ENCODE data around the gene ANKH. TPM values are rescaled to one million over a fixed set of nuclear protein-coding genes. Genes with fewer than 3 reads are reported as not detected.

ANKH gene
- total and polyA plus RNA-seq, 10 of the 15 experiments (the other 5 are each of a cell fraction or from before 2014, with no cell fraction given), result 2.1 to 43.9 (median 14.4) TPM

GRCh38 chr5:14729448-14730385 is 141.9 kb downstream of the ANKH start:
- BruUV-seq (replicated peaks), result no TSS peak
- POLR2A ChIA-PET, result no interaction called here
- in situ Hi-C loops (cut with MboI), result no loop called here
- 93% methylated on average over 16 of the region's 18 CpGs for WGBS (ENCODE audit: insufficient coverage, insufficient replicate concordance, low lambda C conversion rate, missing lambda C conversion rate)
- H3K4me1 ChIP-seq (ENCODE audit: control insufficient read depth, insufficient read depth, low read length), result no peaks in the 10 kb centered on the region
- RAD21 ChIA-PET (ENCODE audit: unreplicated experiment), result interaction anchor here (0.6 to 1.1 kb wide), 3 partner anchors 33 to 1836 kb away, joined by 3 to 4 read pairs (median 4); no protein-coding TSS in a partner anchor
- no peak overlapping the region for H3K27ac ChIP-seq (ENCODE audit: control insufficient read depth, insufficient read depth)
- H3K4me3 ChIP-seq, result no peak overlapping the region
- no peak for ATAC-seq
- CTCF ChIA-PET, result interaction anchor here (0.6 to 12.1 kb wide), 4 partner anchors 24 to 284 kb away, joined by 3 to 213 read pairs (median 14); no protein-coding TSS in a partner anchor
- intact Hi-C loops (cut with micrococcal nuclease; ENCODE audit: unreplicated experiment), result loop anchor here (5.0 kb wide), 1 partner anchor 218 kb away; no protein-coding TSS in a partner anchor
- no peaks in the 10 kb centered on the region for H4K20me1 ChIP-seq (ENCODE audit: control insufficient read depth, insufficient read depth)
- SMC1A ChIA-PET (ENCODE audit: uncharacterized antibody, unreplicated experiment), result interaction anchor here (3.6 to 6.9 kb wide), 2 partner anchors 144 to 273 kb away, joined by 17 to 90 read pairs; no protein-coding TSS in a partner anchor
- H3K4me2 ChIP-seq (ENCODE audit: control insufficient read depth, insufficient read depth), result no peak overlapping the region
- FAIRE-seq, result no peak
- no peaks in the 10 kb centered on the region; a peak in 2 of 4 replicates for H3K36me3 ChIP-seq (ENCODE audit: control insufficient read depth in 2 of 2, insufficient read depth in 2 of 2, low read length in 1 of 2)
- no peak for DNase-seq (ENCODE audit: low read depth, low spot score)
- no peak for TF ChIP-seq ZNF217 (IDR thresholded peaks at IDR 0.05)
- no peak for TF ChIP-seq CREM (IDR thresholded peaks at IDR 0.05; ENCODE audit: low read depth)
- TF ChIP-seq, protein P1, sequence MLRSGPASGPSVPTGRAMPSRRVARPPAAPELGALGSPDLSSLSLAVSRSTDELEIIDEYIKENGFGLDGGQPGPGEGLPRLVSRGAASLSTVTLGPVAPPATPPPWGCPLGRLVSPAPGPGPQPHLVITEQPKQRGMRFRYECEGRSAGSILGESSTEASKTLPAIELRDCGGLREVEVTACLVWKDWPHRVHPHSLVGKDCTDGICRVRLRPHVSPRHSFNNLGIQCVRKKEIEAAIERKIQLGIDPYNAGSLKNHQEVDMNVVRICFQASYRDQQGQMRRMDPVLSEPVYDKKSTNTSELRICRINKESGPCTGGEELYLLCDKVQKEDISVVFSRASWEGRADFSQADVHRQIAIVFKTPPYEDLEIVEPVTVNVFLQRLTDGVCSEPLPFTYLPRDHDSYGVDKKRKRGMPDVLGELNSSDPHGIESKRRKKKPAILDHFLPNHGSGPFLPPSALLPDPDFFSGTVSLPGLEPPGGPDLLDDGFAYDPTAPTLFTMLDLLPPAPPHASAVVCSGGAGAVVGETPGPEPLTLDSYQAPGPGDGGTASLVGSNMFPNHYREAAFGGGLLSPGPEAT (IDR thresholded peaks at IDR 0.05; ENCODE audit: low read depth), result no peak
- TF ChIP-seq BACH1 (IDR thresholded peaks at IDR 0.05; ENCODE audit: borderline replicate concordance), result no peak
- no peak for TF ChIP-seq ESRRA (IDR thresholded peaks at IDR 0.05; ENCODE audit: low read length)
- no peak for TF ChIP-seq ELK1 (IDR thresholded peaks at IDR 0.05; ENCODE audit: low read depth, low read length)
- TF ChIP-seq HCFC1 (IDR thresholded peaks at IDR 0.05; ENCODE audit: low read length), result no peak
- no peak for TF ChIP-seq ATF3 (IDR thresholded peaks at IDR 0.05; ENCODE audit: borderline replicate concordance, extremely low read depth, low read depth, low read length)
- TF ChIP-seq ZBTB4 (CRISPR knock-in tag; IDR thresholded peaks at IDR 0.05), result no peak
- no peaks in the 10 kb centered on the region for H3K9me3 ChIP-seq (replicated peaks; ENCODE audit: control insufficient read depth, insufficient read depth, low read length)
- no peak overlapping the region for H2AFZ ChIP-seq (ENCODE audit: control insufficient read depth, low read depth, low read length)
- no peak overlapping the region for H3K9ac ChIP-seq (ENCODE audit: control insufficient read depth, insufficient read depth, low read length)
- no peaks in the 10 kb centered on the region for H3K79me2 ChIP-seq (ENCODE audit: control insufficient read depth, insufficient read depth, low read length)
- H3K27me3 ChIP-seq (replicated peaks in 1 of 2; ENCODE audit: control insufficient read depth in 2 of 2, insufficient read depth in 2 of 2, low read length in 1 of 2), result no peaks in the 10 kb centered on the region

Measured in GM12878 (cell line).